Raji (cell line): ENCODE data around the gene TSPAN14.

Source experiments
- POLR2A ChIP-seq: IDR thresholded peaks from 2 replicates; pipeline ENCODE4 v1.6.1; 2011; ENCODE audit warnings: low read depth, low read length, control low read depth; ENCODE audit not compliant: insufficient read depth

Gene TSPAN14

DNA sequence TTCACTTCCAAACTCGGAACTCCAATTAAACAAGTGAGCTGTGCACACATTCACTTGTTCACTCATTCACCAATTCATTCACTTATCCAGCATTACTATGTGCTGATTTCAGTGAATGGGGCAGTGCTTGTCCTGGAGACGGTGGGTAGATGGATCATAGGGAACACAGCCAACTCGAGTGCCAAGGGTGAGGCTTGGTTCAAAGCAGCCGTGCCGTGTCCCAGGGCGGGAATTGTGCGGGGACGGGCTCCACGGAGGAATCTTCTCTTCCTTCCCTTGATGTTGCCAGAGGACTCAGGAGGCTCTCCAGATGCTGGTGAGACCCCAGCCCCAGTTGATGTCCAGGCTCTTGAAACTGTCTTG, 86.5 kb downstream of the TSPAN14 start:
- no peak for TF ChIP-seq POLR2A

DNA sequence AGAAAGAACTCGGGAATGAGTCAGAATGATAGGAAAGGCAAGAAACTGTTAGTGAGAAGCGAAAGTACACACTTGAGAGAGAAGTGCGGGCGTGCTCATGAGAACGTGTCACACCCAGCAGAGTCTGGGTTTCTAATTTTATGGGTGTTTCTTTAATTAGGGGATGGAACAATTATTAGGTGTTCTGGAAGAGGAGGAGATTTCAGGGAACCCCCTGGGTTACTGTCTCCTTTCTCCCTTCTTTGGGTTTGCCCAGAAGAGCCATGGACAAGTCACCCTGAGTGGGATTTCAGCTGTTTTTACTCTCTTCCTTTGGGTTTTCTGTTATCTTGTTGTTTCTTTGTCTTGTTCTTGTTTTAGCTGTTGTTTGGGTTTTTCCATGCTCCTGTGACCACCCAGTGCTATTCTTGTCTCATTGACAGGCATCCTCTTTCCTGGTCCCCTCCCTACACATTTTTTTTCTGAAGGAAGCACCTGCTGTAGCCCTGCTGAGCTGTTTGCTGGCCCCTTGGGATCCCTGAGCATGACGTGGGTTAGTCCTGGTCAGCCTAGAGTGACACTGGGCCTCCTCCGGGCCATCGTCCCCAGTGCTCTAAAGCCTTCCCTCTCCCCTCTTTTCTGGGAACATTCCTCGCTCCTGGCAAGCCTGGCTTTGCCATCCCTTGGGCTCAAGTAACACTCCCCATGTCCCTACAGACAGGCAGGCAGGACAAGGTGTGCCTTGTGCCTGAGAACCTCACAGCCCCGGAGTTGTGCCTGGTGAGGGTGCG, 87.1 kb downstream of the TSPAN14 start:
- no peak for TF ChIP-seq POLR2A

DNA sequence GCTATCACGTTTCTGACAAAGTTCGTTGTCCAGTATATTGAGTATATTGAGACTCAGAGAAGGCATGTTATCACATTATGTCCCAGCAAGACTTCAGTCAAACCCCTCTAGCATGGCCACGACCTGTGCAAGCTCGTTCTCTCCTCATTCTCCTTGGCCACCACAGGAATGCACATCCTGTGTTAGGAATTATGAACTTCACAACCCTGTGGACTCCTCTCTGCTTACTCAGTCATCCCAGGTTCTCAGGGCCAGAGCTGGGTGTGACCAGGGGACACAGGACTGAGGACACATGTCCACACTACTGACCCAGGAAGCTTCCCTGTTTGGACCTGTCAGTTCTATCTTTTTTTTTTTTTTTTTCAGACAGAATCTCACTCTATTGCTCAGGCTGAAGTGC, 87.9 kb downstream of the TSPAN14 start:
- no peak for TF ChIP-seq POLR2A

- TF ChIP-seq POLR2A, result no peak
Observed at GRCh38 chr10:80542652-80543318, 88.7 kb downstream of the TSPAN14 start.

- no peak for TF ChIP-seq POLR2A
Observed at GRCh38 chr10:80544316-80544953, 90.3 kb downstream of the TSPAN14 start.

- TF ChIP-seq POLR2A, result no peak
Observed at GRCh38 chr10:80545258-80545881, 91.3 kb downstream of the TSPAN14 start.

DNA sequence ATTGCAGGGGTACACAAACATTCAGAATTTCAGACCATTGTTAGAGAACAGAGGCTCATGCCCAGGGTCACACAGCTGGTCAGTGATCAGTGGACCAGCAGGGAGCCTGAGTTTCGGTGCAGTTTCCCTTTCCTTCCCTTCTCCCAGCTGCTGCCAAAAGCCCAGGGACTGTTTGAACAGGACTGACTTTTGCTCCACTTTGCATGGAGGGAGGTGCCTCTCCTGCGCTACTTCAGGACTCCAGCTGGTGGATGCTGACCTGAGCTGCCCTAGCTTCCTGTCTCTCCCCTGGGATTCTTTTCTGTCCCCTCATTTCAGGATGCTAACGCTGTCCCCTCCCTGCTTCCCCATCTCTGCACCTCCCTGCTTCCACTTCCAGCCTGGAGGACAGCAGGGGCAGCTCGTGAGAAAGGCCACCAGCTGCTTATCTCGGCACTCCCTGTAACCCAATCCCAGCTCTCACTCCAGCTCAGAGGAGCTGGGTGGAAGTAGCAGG, 98.1 kb downstream of the TSPAN14 start:
- no peak for TF ChIP-seq POLR2A

- no peak for TF ChIP-seq POLR2A
Observed at GRCh38 chr10:80553436-80553835, 99.3 kb downstream of the TSPAN14 start.

DNA sequence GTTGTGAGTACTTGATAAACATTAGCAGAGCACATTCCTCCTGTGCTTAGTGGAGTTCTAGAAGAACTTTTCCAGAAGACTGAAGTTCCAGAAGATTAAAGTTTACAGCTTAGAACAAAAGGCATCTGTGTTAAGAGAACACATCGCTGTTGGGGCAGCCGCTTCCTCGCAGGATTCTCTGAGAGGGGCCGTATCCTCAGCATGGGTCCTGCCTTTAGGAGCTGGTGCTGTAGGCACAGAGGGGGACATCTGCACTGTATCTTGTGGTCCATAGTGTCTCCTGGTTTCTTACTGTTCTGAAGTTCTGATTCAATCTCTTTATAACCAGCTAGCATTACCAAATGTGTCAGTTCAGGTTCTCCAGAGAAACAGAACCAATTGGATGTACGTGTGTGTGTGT, 99.9 kb downstream of the TSPAN14 start:
- TF ChIP-seq POLR2A, result no peak

DNA sequence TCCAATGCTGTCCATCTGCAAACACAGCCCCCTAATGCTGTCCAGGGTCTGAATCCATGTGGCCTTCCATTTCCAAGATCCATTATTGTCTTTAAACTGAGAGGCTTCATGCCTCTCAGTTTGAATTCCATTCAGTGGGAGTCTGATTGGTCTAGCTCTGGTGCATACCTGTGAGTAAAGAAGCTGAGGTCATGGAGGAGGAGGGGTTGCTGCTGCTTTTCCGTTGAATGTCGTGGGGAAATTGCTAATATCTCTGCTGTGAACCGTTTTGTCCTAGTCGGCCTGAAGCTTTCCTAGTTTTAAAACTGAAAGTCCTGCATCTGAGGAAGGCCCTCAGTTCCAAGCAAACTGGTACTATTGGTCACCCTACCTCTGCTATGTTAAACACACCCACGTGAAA, 101.3 kb downstream of the TSPAN14 start:
- no peak for TF ChIP-seq POLR2A

DNA sequence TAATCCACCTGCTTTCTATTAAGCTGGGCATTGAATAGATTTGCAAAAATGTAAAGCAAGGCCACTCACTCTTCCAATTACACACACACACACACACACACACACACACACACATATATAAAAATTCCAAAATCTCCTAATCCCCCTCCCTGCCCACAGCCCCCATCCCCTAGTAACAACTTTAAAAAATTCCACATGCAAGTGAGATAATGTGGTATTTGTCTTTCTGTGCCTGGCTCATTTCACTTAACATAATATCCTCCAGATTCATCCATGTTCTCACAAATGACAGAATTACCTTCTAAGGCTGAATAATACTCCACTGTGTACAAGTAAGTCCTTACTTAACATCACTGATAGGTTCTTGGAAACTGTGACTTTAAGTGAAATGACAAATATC, 107.8 kb downstream of the TSPAN14 start:
- no peak for TF ChIP-seq POLR2A

DNA sequence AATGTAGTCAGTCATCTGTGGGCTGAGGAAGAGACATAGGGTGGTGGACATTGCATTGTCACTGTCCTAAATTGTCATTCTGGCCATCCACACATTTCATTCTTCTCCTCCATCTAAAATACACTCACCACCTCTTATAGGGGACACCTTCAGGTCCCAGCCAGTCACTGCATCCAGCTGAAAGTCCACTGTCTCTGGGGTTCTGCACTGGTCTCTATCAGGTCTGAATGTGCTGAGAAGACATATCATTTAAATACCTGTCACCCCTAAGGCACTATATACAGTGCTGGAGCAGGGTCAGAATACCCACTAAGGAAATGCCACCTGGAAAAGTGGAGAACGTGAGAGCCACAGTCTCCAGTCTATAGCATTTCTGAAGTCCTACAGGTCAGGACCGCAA, 113.2 kb downstream of the TSPAN14 start:
- no peak for TF ChIP-seq POLR2A

DNA sequence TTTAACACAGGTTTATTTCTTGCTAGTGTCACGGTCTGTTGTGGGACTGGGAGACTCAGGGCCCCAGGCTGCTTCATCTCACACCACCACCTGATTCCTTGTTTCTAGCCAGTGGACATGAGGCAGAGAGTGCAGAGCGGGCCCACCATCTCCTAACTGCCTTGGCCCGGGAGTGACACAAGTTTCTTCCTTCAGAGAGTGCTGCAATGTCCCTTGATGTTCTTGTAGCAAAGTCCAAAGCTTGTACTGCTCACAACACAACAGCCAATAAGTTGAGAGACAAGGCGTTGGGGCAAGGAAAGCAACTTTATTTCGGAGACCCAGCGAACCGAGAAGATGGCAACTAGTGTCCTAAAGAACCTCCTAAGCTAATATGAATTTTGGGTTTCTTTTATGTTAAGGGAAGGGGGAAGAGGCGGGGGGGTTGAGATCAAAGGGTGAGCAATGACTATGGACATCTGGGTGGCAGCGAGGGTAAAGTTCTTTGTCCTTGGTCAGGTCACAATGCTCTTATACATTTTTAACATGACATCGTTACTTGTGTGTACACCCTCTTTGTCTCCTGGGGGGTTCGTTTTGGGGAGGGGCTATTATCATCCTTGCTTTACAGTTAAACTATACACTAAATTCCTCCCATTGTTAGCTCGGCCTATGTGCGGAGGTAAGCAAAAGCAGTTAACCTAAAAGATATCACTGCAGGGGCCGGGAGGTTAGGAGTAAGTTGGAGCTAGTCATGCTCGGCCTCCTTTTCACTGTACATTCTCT, 115.2 kb downstream of the TSPAN14 start:
- no peak for TF ChIP-seq POLR2A

GRCh38 chr10:80571352-80571751, 117.2 kb downstream of the TSPAN14 start:
- no peak for TF ChIP-seq POLR2A
